SK-N-SH treated with all-trans-retinoic acid at 6 μM for 48 hours (cell line): ENCODE data around the gene ARHGAP12.

ENCODE experiments used
- BACH2 ChIP-seq: fragments of 250-450 bp; sonication (Bioruptor Pico); IDR thresholded peaks from 2 replicates; pipeline ENCODE4 v1.9.0; 2021; ENCODE audit warnings: mild to moderate bottlenecking, borderline replicate concordance
- CSDC2 ChIP-seq: fragments of 250-450 bp; sonication (Bioruptor Pico); IDR thresholded peaks from 2 replicates; pipeline ENCODE4 v1.5.0; 2020; ENCODE audit warnings: mild to moderate bottlenecking, moderate library complexity
- ESRRG ChIP-seq: fragments of 250-450 bp; sonication (Bioruptor Pico); IDR thresholded peaks from 2 replicates; pipeline ENCODE4 v1.6.1; 2021; ENCODE audit warnings: mild to moderate bottlenecking
- OSR1 ChIP-seq: fragments of 250-450 bp; sonication (Bioruptor Pico); IDR thresholded peaks from 2 replicates; pipeline ENCODE4 v1.8.0; 2022; ENCODE audit warnings: moderate library complexity, mild to moderate bottlenecking, inconsistent platforms
- SNAI2 ChIP-seq: fragments of 250-450 bp; sonication (Bioruptor Pico); IDR thresholded peaks from 2 replicates; pipeline ENCODE4 v1.5.0; 2020; ENCODE audit warnings: mild to moderate bottlenecking, moderate library complexity
- TOX ChIP-seq: fragments of 250-450 bp; sonication (Bioruptor Pico); IDR thresholded peaks from 2 replicates; pipeline ENCODE4 v1.8.0; 2021; ENCODE audit warnings: mild to moderate bottlenecking, moderate library complexity, borderline replicate concordance
- TF ChIP-seq, protein P1 (sequence below): fragments of 250-450 bp; sonication (Bioruptor Pico); IDR thresholded peaks from 2 replicates; pipeline ENCODE4 v1.5.1; 2021; ENCODE audit warnings: mild to moderate bottlenecking, moderate library complexity
- TF ChIP-seq, protein P2 (sequence below): fragments of 250-450 bp; sonication (Bioruptor Pico); IDR thresholded peaks from 2 replicates; pipeline ENCODE4 v1.8.0; 2021; ENCODE audit warnings: low read depth, mild to moderate bottlenecking, moderate library complexity, borderline replicate concordance

DNA sequence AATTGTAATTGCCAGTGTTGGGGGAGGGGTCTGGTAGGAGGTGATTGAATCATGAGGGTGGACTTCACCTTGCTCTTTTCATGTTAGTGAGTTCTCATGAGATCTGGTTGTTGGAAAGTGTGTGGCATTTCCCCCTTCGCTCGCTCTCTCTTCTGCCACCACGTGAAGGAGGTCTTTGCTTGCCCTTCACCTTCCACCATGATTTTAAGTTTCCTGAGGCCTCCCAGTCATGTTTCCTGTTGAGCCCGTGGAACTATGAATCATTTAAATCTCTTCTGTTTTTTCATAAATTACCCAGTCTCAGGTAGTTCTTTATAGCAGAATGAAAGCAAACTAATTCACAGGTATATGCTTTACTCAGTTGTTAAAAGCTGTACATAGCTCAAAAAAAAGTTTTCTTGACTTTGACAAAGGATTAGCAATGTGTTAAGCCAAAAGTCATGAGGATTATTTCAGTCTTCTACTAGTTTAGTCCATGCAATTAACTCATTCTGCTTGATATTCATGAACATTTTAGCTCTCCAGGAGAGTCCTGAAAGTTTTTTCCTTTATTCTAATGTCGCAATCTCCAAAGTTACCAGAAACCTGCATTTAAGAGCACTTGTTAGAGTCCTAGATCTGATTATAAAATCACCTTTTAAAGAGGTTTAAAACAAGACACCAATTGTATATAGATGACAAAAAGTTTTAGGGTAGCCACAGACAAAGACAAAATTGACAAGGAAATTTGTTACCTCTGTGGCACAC is 27.7 kb upstream of the ARHGAP12 start:
- TF ChIP-seq, protein P1, sequence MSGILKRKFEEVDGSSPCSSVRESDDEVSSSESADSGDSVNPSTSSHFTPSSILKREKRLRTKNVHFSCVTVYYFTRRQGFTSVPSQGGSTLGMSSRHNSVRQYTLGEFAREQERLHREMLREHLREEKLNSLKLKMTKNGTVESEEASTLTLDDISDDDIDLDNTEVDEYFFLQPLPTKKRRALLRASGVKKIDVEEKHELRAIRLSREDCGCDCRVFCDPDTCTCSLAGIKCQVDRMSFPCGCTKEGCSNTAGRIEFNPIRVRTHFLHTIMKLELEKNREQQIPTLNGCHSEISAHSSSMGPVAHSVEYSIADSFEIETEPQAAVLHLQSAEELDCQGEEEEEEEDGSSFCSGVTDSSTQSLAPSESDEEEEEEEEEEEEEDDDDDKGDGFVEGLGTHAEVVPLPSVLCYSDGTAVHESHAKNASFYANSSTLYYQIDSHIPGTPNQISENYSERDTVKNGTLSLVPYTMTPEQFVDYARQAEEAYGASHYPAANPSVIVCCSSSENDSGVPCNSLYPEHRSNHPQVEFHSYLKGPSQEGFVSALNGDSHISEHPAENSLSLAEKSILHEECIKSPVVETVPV = no peak
- no peak for TF ChIP-seq OSR1 (CRISPR knock-in tag)
- TF ChIP-seq, protein P2, sequence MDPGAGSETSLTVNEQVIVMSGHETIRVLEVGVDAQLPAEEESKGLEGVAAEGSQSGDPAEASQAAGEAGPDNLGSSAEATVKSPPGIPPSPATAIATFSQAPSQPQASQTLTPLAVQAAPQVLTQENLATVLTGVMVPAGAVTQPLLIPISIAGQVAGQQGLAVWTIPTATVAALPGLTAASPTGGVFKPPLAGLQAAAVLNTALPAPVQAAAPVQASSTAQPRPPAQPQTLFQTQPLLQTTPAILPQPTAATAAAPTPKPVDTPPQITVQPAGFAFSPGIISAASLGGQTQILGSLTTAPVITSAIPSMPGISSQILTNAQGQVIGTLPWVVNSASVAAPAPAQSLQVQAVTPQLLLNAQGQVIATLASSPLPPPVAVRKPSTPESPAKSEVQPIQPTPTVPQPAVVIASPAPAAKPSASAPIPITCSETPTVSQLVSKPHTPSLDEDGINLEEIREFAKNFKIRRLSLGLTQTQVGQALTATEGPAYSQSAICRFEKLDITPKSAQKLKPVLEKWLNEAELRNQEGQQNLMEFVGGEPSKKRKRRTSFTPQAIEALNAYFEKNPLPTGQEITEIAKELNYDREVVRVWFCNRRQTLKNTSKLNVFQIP (CRISPR knock-in tag) = no peak
- TF ChIP-seq CSDC2 (CRISPR knock-in tag) = no peak
- no peak for TF ChIP-seq SNAI2 (CRISPR knock-in tag)
- no peak for TF ChIP-seq TOX (CRISPR knock-in tag)
- no peak for TF ChIP-seq ESRRG
- TF ChIP-seq BACH2 (CRISPR knock-in tag) = no peak
